ENCODE results near the gene CDH4. TPM values are rescaled to one million over a fixed set of nuclear protein-coding genes. Genes with fewer than 3 reads are reported as not detected.

The CDH4 gene
- total and polyA plus RNA-seq, 9 of the 15 experiments (the other 6 are each of a cell fraction or from before 2014, with no cell fraction given): 0.04 TPM; not detected in 8

DNA sequence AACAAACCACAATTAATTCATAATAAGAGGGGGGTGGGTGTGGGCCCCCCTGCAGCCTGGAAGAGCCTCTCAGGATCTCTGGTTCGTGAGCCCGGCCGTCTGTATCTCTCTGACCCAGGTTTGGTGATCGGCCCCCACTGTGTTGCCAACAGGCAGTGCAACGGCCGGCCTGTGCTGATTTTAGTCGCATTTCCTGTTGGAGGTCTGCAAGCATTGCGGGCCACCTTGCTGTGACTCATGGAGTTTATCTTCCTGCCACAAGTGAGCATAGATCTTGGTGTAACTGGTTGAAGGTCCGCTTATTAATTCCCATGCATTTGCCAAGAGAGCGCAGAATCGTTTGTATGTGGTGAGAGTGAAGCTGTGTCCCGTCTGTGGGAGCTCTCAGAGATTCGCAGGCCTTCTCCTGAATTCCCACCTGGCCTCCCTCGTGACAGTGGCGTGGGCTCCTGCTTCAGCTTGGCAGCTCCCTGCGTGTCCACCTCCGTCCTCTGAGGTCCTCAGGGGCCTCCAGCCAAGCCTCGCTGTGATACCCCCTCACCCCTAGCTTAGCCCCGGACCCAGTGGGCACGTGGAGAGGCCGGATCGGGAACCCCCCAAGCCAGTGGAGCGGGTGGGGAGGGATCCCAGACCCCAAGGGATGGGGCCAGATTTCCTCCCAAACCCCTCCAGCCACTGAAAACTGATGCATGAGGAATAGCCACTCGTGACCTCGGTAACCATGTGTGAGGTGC lies 269.8 kb downstream of the CDH4 start (continued):
- no peak for TF ChIP-seq PREB (CRISPR knock-in tag; IDR thresholded peaks at IDR 0.05)
- TF ChIP-seq C11orf30 (IDR thresholded peaks at IDR 0.05; ENCODE audit: low read depth): no peak
- TF ChIP-seq PHB (CRISPR knock-in tag; IDR thresholded peaks at IDR 0.05): no peak
- TF ChIP-seq IFI16 (CRISPR knock-in tag; IDR thresholded peaks at IDR 0.05): no peak
- TF ChIP-seq ZNF134 (CRISPR knock-in tag; conservative IDR thresholded peaks at IDR 0.05): no peak
- TF ChIP-seq, protein P1, sequence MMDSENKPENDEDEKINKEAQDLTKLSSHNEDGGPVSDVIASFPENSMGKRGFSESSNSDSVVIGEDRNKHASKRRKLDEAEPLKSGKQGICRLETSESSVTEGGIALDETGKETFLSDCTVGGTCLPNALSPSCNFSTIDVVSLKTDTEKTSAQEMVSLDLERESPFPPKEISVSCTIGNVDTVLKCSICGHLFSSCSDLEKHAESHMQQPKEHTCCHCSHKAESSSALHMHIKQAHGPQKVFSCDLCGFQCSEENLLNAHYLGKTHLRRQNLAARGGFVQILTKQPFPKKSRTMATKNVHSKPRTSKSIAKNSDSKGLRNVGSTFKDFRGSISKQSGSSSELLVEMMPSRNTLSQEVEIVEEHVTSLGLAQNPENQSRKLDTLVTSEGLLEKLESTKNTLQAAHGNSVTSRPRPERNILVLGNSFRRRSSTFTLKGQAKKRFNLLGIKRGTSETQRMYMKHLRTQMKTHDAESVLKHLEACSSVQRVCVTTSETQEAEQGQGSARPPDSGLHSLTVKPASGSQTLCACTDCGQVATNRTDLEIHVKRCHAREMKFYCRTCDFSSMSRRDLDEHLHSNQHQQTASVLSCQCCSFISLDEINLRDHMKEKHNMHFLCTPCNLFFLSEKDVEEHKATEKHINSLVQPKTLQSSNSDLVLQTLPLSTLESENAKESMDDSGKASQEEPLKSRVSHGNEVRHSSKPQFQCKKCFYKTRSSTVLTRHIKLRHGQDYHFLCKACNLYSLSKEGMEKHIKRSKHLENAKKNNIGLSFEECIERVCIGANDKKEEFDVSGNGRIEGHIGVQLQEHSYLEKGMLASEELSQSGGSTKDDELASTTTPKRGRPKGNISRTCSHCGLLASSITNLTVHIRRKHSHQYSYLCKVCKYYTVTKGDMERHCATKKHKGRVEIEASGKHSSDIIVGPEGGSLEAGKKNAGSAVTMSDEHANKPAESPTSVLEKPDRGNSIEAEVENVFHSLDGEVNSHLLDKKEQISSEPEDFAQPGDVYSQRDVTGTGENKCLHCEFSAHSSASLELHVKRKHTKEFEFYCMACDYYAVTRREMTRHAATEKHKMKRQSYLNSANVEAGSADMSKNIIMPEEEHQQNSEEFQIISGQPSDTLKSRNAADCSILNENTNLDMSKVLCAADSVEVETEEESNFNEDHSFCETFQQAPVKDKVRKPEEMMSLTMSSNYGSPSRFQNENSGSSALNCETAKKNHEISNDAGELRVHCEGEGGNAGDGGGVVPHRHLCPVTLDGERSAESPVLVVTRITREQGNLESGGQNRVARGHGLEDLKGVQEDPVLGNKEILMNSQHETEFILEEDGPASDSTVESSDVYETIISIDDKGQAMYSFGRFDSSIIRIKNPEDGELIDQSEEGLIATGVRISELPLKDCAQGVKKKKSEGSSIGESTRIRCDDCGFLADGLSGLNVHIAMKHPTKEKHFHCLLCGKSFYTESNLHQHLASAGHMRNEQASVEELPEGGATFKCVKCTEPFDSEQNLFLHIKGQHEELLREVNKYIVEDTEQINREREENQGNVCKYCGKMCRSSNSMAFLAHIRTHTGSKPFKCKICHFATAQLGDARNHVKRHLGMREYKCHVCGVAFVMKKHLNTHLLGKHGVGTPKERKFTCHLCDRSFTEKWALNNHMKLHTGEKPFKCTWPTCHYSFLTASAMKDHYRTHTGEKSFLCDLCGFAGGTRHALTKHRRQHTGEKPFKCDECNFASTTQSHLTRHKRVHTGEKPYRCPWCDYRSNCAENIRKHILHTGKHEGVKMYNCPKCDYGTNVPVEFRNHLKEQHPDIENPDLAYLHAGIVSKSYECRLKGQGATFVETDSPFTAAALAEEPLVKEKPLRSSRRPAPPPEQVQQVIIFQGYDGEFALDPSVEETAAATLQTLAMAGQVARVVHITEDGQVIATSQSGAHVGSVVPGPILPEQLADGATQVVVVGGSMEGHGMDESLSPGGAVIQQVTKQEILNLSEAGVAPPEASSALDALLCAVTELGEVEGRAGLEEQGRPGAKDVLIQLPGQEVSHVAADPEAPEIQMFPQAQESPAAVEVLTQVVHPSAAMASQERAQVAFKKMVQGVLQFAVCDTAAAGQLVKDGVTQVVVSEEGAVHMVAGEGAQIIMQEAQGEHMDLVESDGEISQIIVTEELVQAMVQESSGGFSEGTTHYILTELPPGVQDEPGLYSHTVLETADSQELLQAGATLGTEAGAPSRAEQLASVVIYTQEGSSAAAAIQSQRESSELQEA (IDR thresholded peaks at IDR 0.05; ENCODE audit: low read depth): no peak
- TF ChIP-seq YY1 (IDR thresholded peaks at IDR 0.05; ENCODE audit: borderline replicate concordance in 1 of 3, control insufficient read depth in 1 of 3, extremely low read depth in 1 of 3, insufficient read depth in 3 of 3, insufficient read length in 1 of 3, insufficient replicate concordance in 2 of 3, low read depth in 1 of 3, low read length in 2 of 3): no peak
- no peak for TF ChIP-seq ZNF354B (CRISPR knock-in tag; IDR thresholded peaks at IDR 0.05)
- TF ChIP-seq GABPA (tag; conservative IDR thresholded peaks at IDR 0.05; ENCODE audit: low read depth): 0 out of 2 replicates have a peak, but pooled peaks have one; percentile 35
- TF ChIP-seq CC2D1A (IDR thresholded peaks at IDR 0.05): peak; percentile 28; the same call in 1 of the 2 replicates
- TF ChIP-seq, protein P2, sequence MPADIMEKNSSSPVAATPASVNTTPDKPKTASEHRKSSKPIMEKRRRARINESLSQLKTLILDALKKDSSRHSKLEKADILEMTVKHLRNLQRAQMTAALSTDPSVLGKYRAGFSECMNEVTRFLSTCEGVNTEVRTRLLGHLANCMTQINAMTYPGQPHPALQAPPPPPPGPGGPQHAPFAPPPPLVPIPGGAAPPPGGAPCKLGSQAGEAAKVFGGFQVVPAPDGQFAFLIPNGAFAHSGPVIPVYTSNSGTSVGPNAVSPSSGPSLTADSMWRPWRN (IDR thresholded peaks at IDR 0.05; ENCODE audit: low read depth): no peak
- no peak for TF ChIP-seq XRCC4 (IDR thresholded peaks at IDR 0.05; ENCODE audit: extremely low read depth, insufficient read depth, insufficient read length)
- no peak for TF ChIP-seq YBX1 (IDR thresholded peaks at IDR 0.05)
- TF ChIP-seq PCBP2 (IDR thresholded peaks at IDR 0.05; ENCODE audit: low read depth, low read length, poor library complexity, severe bottlenecking): no peak
- TF ChIP-seq PML (IDR thresholded peaks at IDR 0.05; ENCODE audit: low read length): no peak
- no peak for TF ChIP-seq ZNF316 (IDR thresholded peaks at IDR 0.05)
- no peak for TF ChIP-seq TFAM (CRISPR knock-in tag; conservative IDR thresholded peaks at IDR 0.05)
- TF ChIP-seq PHF8 (IDR thresholded peaks at IDR 0.05; ENCODE audit: borderline replicate concordance, low read length): no peak
- TF ChIP-seq PPARD (CRISPR knock-in tag; IDR thresholded peaks at IDR 0.05): no peak
